Neural cell (in vitro differentiated cells): ENCODE results near the gene CELF4. TPM values are rescaled to one million over a fixed set of nuclear protein-coding genes. Genes with fewer than 3 reads are reported as not detected.

Experiments used
- H2AFZ ChIP-seq: fragments of 200-600, 300-800 bp; sonication (generic), shearing (Covaris generic); 2 replicates; pipeline ENCODE4 v1.6.0; 2014; ENCODE audit warnings: low read depth, mild to moderate bottlenecking, antibody characterized with exemption, low read length, moderate library complexity
- H3F3A ChIP-seq: fragments of 200-600 bp; shearing (Covaris generic); 2 replicates; pipeline ENCODE4 v1.6.1; 2016; ENCODE audit warnings: mild to moderate bottlenecking, moderate library complexity, mixed read lengths, antibody characterized with exemption, low read length; ENCODE audit not compliant: insufficient read depth, poor library complexity, severe bottlenecking
- H3K27ac ChIP-seq: fragments of 200-600, 300-800 bp; sonication (generic), shearing (Covaris generic); 2 replicates; pipeline ENCODE4 v1.5.1; 2014; ENCODE audit warnings: mild to moderate bottlenecking, low read length, moderate library complexity
- H3K27me3 ChIP-seq: fragments of 300-800, 200-600 bp; sonication (generic), shearing (Covaris generic); 2 replicates; pipeline ENCODE4 v1.6.0; 2014; ENCODE audit warnings: mild to moderate bottlenecking, low read depth, low read length, moderate library complexity; ENCODE audit not compliant: insufficient read depth
- H3K36me3 ChIP-seq: fragments of 300-800, 200-600 bp; sonication (generic), shearing (Covaris generic); 2 replicates; pipeline ENCODE4 v1.5.1; 2014; ENCODE audit warnings: mild to moderate bottlenecking, antibody characterized with exemption, low read length, moderate library complexity; ENCODE audit not compliant: insufficient read depth
- H3K4me2 ChIP-seq: fragments of 300-800, 200-600 bp; sonication (generic), shearing (Covaris generic); 2 replicates; pipeline ENCODE4 v1.6.0; 2014; ENCODE audit warnings: mild to moderate bottlenecking, low read length
- H3K4me3 ChIP-seq: fragments of 300-800, 200-600 bp; sonication (generic), shearing (Covaris generic); 2 replicates; pipeline ENCODE4 v1.5.1; 2014; ENCODE audit warnings: mild to moderate bottlenecking, low read length, moderate library complexity
- H3K79me2 ChIP-seq: fragments of 200-600 bp; shearing (Covaris generic); replicated peaks from 2 replicates; pipeline ENCODE4 v1.6.0; 2014; ENCODE audit warnings: mild to moderate bottlenecking, low read length, moderate library complexity; ENCODE audit not compliant: insufficient read depth
- H3K9ac ChIP-seq: fragments of 300-800, 200-600 bp; sonication (generic), shearing (Covaris generic); 2 replicates; pipeline ENCODE4 v1.6.1; 2016; ENCODE audit warnings: mild to moderate bottlenecking, low read length, mixed read lengths
- H3K9me2 ChIP-seq: fragments of 200-600 bp; shearing (Covaris generic); 2 replicates; pipeline ENCODE4 v1.6.1; 2016; ENCODE audit warnings: mild to moderate bottlenecking, low read length, mixed read lengths; ENCODE audit not compliant: insufficient read depth
- H3K9me3 ChIP-seq: fragments of 200-600, 300-800 bp; sonication (generic), shearing (Covaris generic); 2 replicates; pipeline ENCODE4 v1.6.1; 2016; ENCODE audit warnings: mild to moderate bottlenecking, mixed run types, low read length, moderate library complexity, mixed read lengths
- H4K20me1 ChIP-seq: fragments of 200-600 bp; shearing (Covaris generic); 2 replicates; pipeline ENCODE4 v1.6.1; 2016; ENCODE audit warnings: mild to moderate bottlenecking, mixed run types; ENCODE audit not compliant: insufficient read depth
- CTCF ChIP-seq: fragments of 450-650 bp; IDR thresholded peaks from 2 replicates; pipeline ENCODE4 v1.5.1; 2014; ENCODE audit warnings: antibody characterized with exemption, mild to moderate bottlenecking, moderate library complexity; ENCODE audit not compliant: poor library complexity, severe bottlenecking
- EP300 ChIP-seq: fragments of 450-650 bp; conservative IDR thresholded peaks from 2 replicates; pipeline ENCODE4 v1.6.1; 2014; ENCODE audit warnings: antibody characterized with exemption, mild to moderate bottlenecking, moderate library complexity; ENCODE audit not compliant: poor library complexity, severe bottlenecking
- EZH2 ChIP-seq: fragments of 200-600, 300-800 bp; shearing (Covaris generic), sonication (generic); IDR thresholded peaks from 2 replicates; pipeline ENCODE4 v1.6.1; 2014; ENCODE audit warnings: antibody characterized with exemption, low read length, borderline replicate concordance, mild to moderate bottlenecking; ENCODE audit not compliant: insufficient read depth, poor library complexity, severe bottlenecking
- MXI1 ChIP-seq: fragments of 450-650 bp; conservative IDR thresholded peaks from 2 replicates; pipeline ENCODE4 v1.6.1; 2014; ENCODE audit warnings: antibody characterized with exemption, mild to moderate bottlenecking; ENCODE audit not compliant: poor library complexity, severe bottlenecking
- POLR2AphosphoS5 ChIP-seq: IDR thresholded peaks from 2 replicates; pipeline ENCODE4 v1.6.1; 2012
- RAD21 ChIP-seq: fragments of 450-650 bp; conservative IDR thresholded peaks from 2 replicates; pipeline ENCODE4 v1.6.1; 2014; ENCODE audit warnings: antibody characterized with exemption, mild to moderate bottlenecking, moderate library complexity
- SMC3 ChIP-seq: fragments of 450-650 bp; conservative IDR thresholded peaks from 2 replicates; pipeline ENCODE4 v1.6.1; 2014; ENCODE audit warnings: antibody characterized with exemption, mild to moderate bottlenecking, moderate library complexity; ENCODE audit not compliant: poor library complexity
- TAF1 ChIP-seq: IDR thresholded peaks from 2 replicates; pipeline ENCODE4 v1.6.1; 2012; ENCODE audit warnings: low read depth
- polyA plus RNA-seq: library from polyadenylated mRNA; depleted of rRNA; stranded (reverse); fragments of >200 nt; gene quantifications from 2 replicates; pipeline ENCODE4 v1.2.3, GENCODE V29; 2014
- TF ChIP-seq, protein P1 (sequence below): IDR thresholded peaks from 2 replicates; pipeline ENCODE4 v1.6.1; 2012; ENCODE audit warnings: borderline replicate concordance

The CELF4 gene
- polyA plus RNA-seq, 1 donor from 2014 or later: 191 TPM

- H3K4me3 ChIP-seq: no peak overlapping the region
- no peaks in the 10 kb centered on the region for H4K20me1 ChIP-seq
- no peaks in the 10 kb centered on the region for H3K9me2 ChIP-seq
- H3K27ac ChIP-seq: no peak overlapping the region
- H3F3A ChIP-seq: no peaks in the 10 kb centered on the region
- TF ChIP-seq SMC3 (no peak), EZH2 (no peak), MXI1 (no peak), TAF1 (no peak), POLR2AphosphoS5 (no peak), CTCF (no peak), EP300 (no peak), RAD21 (no peak)
- TF ChIP-seq, protein P1, sequence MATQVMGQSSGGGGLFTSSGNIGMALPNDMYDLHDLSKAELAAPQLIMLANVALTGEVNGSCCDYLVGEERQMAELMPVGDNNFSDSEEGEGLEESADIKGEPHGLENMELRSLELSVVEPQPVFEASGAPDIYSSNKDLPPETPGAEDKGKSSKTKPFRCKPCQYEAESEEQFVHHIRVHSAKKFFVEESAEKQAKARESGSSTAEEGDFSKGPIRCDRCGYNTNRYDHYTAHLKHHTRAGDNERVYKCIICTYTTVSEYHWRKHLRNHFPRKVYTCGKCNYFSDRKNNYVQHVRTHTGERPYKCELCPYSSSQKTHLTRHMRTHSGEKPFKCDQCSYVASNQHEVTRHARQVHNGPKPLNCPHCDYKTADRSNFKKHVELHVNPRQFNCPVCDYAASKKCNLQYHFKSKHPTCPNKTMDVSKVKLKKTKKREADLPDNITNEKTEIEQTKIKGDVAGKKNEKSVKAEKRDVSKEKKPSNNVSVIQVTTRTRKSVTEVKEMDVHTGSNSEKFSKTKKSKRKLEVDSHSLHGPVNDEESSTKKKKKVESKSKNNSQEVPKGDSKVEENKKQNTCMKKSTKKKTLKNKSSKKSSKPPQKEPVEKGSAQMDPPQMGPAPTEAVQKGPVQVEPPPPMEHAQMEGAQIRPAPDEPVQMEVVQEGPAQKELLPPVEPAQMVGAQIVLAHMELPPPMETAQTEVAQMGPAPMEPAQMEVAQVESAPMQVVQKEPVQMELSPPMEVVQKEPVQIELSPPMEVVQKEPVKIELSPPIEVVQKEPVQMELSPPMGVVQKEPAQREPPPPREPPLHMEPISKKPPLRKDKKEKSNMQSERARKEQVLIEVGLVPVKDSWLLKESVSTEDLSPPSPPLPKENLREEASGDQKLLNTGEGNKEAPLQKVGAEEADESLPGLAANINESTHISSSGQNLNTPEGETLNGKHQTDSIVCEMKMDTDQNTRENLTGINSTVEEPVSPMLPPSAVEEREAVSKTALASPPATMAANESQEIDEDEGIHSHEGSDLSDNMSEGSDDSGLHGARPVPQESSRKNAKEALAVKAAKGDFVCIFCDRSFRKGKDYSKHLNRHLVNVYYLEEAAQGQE: no peak
- no peak overlapping the region for H2AFZ ChIP-seq
- H3K79me2 ChIP-seq: no peaks in the 10 kb centered on the region
- H3K27me3 ChIP-seq: no peaks in the 10 kb centered on the region
- H3K9ac ChIP-seq: no peak overlapping the region
- H3K4me2 ChIP-seq: no peak overlapping the region
- no peaks in the 10 kb centered on the region for H3K36me3 ChIP-seq
- no peaks in the 10 kb centered on the region for H3K9me3 ChIP-seq
Observed at GRCh38 chr18:37297106-37297505, 268.5 kb downstream of the CELF4 start.

GRCh38 chr18:37294951-37295350 is 270.6 kb downstream of the CELF4 start:
- TF ChIP-seq CTCF (no peak), RAD21 (no peak), TAF1 (no peak), EZH2 (no peak), SMC3 (no peak), POLR2AphosphoS5 (no peak)
- TF ChIP-seq, protein P1: no peak
- Histone ChIP-seq H3K9me3 (no peaks in the 10 kb centered on the region), H3K27me3 (no peaks in the 10 kb centered on the region), H2AFZ (no peak overlapping the region), H4K20me1 (no peaks in the 10 kb centered on the region), H3K9me2 (no peaks in the 10 kb centered on the region), H3K4me3 (no peak overlapping the region), H3F3A (no peaks in the 10 kb centered on the region), H3K36me3 (no peaks in the 10 kb centered on the region), H3K27ac (no peak overlapping the region), H3K79me2 (no peaks in the 10 kb centered on the region), H3K9ac (no peak overlapping the region), H3K4me2 (no peak overlapping the region)
